Activated naive CD8-positive, alpha-beta T cell treated with anti-CD3 and anti-CD28 coated beads, Interleukin-2, amount 50 U/mL, for 24 hours (primary cell): ENCODE results near the gene PRSS3.
"Not testable (repeated sequence)": the region's sequence is repeated elsewhere in the genome, so short reads cannot be mapped to it uniquely, and the experiment has no call there.

Source experiments
- ATAC-seq: fragments of 150-1000 bp; cut with Tn5 transposase; one replicate; pipeline ENCODE4 v1.10.0; 2021
- DNase-seq: peaks from one replicate; pipeline ENCODE4 v3.0.0; 2021
- H3K27ac Mint-ChIP-seq: one replicate; pipeline ENCODE4 v1.8.0; 2021; ENCODE audit warnings: mild to moderate bottlenecking, mixed read lengths
- H3K27me3 Mint-ChIP-seq: one replicate; pipeline ENCODE4 v1.8.0; 2021; ENCODE audit warnings: mixed read lengths
- H3K36me3 Mint-ChIP-seq: one replicate; pipeline ENCODE4 v1.8.0; 2021; ENCODE audit warnings: low read depth, mixed read lengths
- H3K4me1 Mint-ChIP-seq: one replicate; pipeline ENCODE4 v1.8.0; 2021; ENCODE audit warnings: mixed read lengths
- H3K4me3 Mint-ChIP-seq: one replicate; pipeline ENCODE4 v1.8.0; 2021; ENCODE audit warnings: mild to moderate bottlenecking, moderate library complexity, mixed read lengths
- H3K9me3 Mint-ChIP-seq: one replicate; pipeline ENCODE4 v1.8.0; 2021; ENCODE audit warnings: mixed read lengths

PRSS3 gene

DNA sequence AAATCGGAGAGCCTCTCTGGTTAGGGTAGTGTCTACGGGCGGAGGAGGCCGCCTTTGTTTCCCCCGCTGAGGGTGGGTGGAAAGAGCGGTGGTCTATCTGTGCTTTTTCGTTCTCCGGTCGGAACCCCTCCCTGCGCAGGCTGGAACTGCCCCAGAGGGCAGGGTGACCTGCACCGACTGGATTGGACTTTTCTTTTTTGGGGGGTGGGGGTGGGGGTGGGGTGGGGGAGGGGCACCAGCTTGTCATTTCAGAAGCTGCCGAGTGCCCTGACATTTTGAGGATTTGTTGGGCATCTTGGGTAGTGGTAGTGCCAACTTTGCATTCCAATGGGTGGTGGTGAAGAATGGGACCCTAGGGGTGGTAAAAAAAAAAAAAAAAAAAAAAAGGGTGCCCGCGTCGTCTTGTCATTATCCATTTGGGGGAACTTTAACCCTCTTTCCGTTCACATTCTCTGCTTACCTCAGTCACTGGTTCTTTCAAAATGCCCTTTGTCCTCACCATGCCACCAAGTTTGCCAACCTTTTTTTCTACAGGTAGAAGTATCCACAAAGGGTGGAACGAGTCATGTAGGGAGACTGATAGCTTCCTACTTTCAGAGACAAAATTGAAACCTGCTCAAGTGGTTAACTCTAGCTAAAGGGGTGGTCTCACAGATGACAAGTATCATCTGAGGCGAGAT lies 22.9 kb downstream of the PRSS3 start:
- H3K4me3 Mint-ChIP-seq = peak overlapping the region; percentile 97
- DNase-seq = no peak
- no peak for ATAC-seq
- H3K4me1 Mint-ChIP-seq = peaks cover 60% of the 10 kb centered on the region
- no peaks in the 10 kb centered on the region for H3K27me3 Mint-ChIP-seq
- peak overlapping the region; percentile 98 for H3K27ac Mint-ChIP-seq
- H3K36me3 Mint-ChIP-seq = peaks cover 19% of the 10 kb centered on the region
- H3K9me3 Mint-ChIP-seq = no peaks in the 10 kb centered on the region

DNA sequence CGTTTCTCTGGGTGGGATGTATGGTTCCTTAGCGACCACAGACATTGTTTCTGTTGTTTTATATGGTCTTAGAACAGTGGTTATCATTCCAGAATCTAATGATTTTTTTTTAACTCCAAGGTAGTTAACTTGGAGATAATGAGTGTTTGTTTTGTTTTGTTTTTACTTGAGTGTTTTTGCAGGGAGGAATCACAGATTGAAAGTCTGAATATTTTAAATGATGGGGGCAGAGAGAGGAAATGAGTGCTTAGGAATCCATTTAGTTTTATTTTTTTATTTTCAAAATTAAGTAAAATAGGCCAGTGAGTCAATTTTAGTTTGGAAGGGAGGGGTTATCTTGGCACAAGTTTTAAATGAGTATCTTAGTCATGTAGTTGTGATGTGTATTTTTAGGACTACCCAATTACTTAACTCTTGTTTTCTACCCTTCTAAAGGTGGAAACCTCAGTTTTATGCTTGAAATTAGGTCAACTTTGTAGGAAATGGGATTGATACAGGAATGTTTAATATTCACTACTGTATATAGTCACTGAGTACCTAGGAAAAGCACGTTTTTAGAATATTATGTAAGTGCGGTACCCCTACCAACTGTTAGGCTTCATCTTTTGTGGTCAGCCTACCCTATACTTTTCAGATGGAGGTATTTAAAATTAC lies 23.6 kb downstream of the PRSS3 start:
- Mint-ChIP-seq H3K27me3 (no peaks in the 10 kb centered on the region), H3K27ac (peak overlapping the region; percentile 98), H3K36me3 (peaks cover 19% of the 10 kb centered on the region), H3K4me1 (peaks cover 62% of the 10 kb centered on the region), H3K9me3 (no peaks in the 10 kb centered on the region), H3K4me3 (peak overlapping the region; percentile 97)
- DNase-seq (no peak), ATAC-seq (no peak)

DNA sequence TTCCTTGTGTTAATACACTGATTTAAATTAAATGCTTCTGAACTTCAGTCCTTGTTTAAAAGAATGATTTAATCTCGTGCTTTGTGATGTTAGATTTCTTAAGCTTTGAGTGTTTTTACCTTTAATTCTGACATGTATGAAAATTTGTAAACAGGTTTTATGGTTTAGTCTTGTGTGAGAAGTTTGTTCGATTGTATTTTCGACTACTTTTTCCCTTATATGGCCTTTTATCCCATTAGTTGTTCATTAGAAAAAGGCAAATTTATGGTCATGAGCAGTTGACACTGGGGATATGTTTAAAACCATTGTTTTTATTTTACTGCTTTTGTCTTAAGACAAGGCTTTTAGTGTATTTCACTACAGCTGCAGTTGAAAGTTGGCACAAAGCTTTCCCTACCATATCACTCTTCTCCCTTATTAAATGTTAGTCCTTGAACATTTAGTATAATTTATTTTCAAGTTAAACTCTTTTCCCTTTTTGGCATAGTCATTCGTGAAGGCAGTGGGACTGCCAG lies 24.9 kb downstream of the PRSS3 start:
- H3K4me3 Mint-ChIP-seq = peak overlapping the region; percentile 97
- DNase-seq = no peak
- peaks cover 21% of the 10 kb centered on the region for H3K36me3 Mint-ChIP-seq
- H3K4me1 Mint-ChIP-seq = peaks cover 55% of the 10 kb centered on the region
- H3K9me3 Mint-ChIP-seq = no peaks in the 10 kb centered on the region
- no peak for ATAC-seq
- no peaks in the 10 kb centered on the region for H3K27me3 Mint-ChIP-seq
- H3K27ac Mint-ChIP-seq = no peak overlapping the region

DNA sequence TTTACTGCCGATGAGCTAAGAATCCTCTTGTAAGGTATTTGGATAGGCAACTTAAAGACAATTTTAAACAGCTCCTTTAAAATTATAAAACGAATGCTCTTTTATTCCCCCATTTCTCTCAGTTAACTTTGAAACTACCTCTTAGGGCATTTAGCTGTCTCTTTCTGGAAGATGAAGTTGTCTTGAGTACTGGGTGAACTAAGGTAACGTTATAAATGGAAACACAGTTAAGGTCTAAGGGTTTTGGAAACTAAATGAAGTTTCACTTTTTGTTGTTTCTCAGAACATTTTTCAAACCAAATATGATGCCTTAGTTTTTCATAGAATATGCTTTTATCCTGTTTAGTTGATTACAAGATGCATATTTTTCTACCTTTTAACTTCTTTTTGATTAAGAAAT lies 28.4 kb downstream of the PRSS3 start:
- ATAC-seq (no peak), DNase-seq (no peak)
- Mint-ChIP-seq H3K9me3 (no peaks in the 10 kb centered on the region), H3K36me3 (peaks cover 20% of the 10 kb centered on the region), H3K27me3 (no peaks in the 10 kb centered on the region), H3K4me1 (peaks cover 38% of the 10 kb centered on the region), H3K27ac (no peak overlapping the region), H3K4me3 (no peak overlapping the region)

DNA sequence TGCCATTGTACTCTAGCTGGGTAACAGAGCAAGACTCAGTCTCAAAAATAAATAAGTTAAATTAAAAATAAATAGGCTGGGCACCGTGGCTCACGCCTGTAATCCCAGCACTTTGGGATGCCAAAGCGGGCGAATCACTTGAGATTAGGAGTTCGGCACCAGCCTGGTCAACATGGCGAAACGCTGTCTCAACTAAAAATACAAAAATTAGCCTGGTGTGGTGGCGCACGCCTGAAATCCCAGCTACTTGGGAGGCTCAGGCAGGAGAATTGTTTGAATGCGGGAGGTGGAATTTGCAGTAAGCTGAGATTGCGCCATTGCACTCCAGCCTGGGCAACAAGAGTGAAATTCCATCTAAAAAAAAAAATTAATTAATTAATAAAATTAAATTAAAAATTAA lies 31.9 kb downstream of the PRSS3 start:
- not testable (repeated sequence) for ATAC-seq, H3K27me3 Mint-ChIP-seq, H3K4me3 Mint-ChIP-seq, H3K9me3 Mint-ChIP-seq, H3K36me3 Mint-ChIP-seq, H3K27ac Mint-ChIP-seq, DNase-seq
- H3K4me1 Mint-ChIP-seq = peaks cover 14% of the 10 kb centered on the region

DNA sequence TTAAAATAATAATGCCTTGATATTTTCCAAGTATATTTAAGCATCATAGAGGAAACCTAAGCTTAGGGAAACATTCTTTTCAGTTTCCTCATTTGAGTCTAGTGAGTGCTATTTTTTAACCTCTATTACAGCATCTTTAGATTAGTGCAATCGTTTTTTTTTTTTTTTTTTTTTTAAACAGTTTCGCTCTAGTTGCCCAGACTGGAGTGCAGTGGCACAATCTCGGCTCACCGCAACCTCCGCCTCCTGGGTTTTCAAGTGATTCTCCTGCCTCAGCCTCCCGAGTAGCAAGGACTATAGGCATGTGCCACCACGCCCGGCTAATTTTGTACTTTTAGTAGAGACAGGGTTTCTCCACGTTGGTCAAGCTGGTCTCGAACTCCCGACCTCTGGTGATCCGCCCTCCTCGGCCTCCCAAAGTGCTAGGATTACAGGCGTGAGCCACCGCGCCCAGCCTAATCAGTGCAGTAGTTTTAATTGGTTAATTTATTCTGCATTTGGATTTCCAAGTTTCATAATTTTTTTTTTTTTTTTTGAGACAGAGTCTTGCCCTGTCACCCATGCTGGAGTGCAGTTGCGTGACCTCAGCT lies 34.4 kb downstream of the PRSS3 start:
- not testable (repeated sequence) for ATAC-seq

DNA sequence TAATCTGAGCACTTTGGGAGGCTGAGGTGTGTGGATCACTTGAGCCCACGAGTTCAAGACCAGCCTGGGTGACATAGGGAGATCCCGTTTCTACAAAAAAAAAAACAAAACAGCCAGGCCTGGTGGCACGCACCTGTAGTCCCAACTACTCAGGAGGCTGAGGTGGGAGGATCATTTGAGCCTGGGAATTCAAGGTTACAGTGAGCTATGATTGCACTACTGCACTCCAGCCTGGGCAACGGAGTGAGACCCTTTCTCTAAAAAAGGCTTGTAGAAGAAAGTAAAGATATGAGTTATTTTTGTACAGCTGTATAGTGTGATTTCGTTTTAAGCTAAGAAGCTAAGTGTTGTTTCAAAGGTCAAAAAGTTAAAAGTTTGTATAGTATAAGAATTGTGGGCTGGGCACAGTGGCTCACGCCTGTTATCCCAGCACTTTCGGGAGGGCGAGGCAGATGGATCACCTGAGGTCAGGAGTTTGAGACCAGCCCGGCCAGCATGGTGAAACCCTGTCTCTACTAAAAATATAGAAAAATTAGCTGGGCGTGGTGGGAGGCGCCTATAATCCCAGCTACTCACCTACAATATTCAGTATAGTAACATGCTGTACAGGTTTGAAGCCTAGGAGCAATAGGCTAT lies 40.4 kb downstream of the PRSS3 start:
- ATAC-seq (peak; percentile 22), DNase-seq (no peak)
- Mint-ChIP-seq H3K4me3 (no peak overlapping the region), H3K4me1 (peaks cover 49% of the 10 kb centered on the region), H3K9me3 (no peaks in the 10 kb centered on the region), H3K36me3 (peaks cover 2% of the 10 kb centered on the region), H3K27me3 (no peaks in the 10 kb centered on the region), H3K27ac (peak overlapping the region; percentile 70)

More for the DNA sequence above, 34.4 kb downstream of the PRSS3 start:
- not testable (repeated sequence) for H3K4me3 Mint-ChIP-seq, H3K4me1 Mint-ChIP-seq, H3K9me3 Mint-ChIP-seq, DNase-seq, H3K27me3 Mint-ChIP-seq, H3K36me3 Mint-ChIP-seq, H3K27ac Mint-ChIP-seq

DNA sequence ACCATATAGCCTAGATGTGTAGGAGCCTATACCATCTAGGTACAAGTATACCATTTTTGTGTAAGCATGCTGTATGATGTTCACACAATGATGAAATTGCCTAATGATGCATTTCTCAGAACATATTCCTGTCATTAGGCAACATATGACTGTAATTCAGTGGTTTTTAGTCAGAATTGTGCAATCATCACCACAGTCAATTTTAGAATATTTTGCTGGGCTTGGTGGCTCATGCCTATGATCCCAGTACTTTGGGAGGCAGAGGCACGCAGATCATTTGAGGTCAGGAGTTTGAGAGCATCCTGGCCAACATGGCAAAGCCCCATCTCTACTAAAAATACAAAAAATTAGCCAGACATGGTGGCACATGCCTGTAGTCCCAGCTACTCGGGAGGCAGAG lies 40.9 kb downstream of the PRSS3 start:
- H3K27ac Mint-ChIP-seq = not testable (repeated sequence)

DNA sequence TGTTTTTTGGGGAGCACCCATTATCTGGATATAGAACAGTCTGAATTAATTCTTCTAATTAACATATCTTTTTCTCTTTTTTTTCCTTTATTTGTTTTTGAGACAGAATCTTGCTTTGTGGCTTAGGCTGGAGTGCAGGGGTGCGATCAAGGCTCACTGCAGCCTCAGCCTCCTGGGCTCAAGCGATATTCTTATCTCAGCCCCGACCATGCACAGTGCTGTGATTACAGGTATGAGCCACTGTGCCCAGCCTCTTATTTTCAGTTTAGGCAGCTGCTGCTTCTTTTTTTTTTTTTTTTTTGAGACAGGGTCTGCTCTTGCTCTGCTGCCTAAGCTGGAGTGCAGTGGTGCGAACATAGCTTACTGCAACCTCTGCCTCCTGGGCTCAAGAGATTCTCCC lies 41.8 kb downstream of the PRSS3 start:
- Mint-ChIP-seq H3K9me3 (no peaks in the 10 kb centered on the region), H3K36me3 (peaks cover 2% of the 10 kb centered on the region), H3K27me3 (no peaks in the 10 kb centered on the region), H3K4me1 (peaks cover 58% of the 10 kb centered on the region), H3K4me3 (no peak overlapping the region), H3K27ac (no peak overlapping the region)
- no peak for DNase-seq
- ATAC-seq = no peak

More for the DNA sequence above, 40.9 kb downstream of the PRSS3 start:
- H3K27me3 Mint-ChIP-seq, H3K9me3 Mint-ChIP-seq, H3K4me3 Mint-ChIP-seq, H3K36me3 Mint-ChIP-seq, DNase-seq: not testable (repeated sequence)
- ATAC-seq = peak; percentile 89
- H3K4me1 Mint-ChIP-seq = peaks cover 53% of the 10 kb centered on the region

DNA sequence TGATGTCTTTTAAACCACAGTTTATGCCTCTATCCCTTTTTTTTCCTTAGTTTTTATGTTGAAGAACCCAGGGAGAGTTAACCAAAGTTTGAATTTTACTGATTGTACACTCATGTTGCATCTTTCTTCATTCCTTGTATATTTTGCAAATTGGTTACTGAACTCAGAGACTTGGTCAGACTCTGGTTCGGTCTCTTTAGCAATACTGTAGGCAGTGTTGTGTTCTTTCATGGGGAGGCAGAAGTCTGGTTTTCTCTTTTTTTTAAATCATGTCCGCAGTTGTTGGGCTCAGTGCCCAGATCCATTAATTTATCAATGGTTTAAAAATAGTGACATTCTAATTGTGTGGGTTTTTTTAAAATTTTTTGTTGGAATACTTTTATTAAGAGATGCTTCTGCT lies 45.0 kb downstream of the PRSS3 start:
- Mint-ChIP-seq H3K4me1 (peaks cover 63% of the 10 kb centered on the region), H3K9me3 (no peaks in the 10 kb centered on the region), H3K27ac (no peak overlapping the region), H3K27me3 (no peaks in the 10 kb centered on the region), H3K36me3 (peaks cover 2% of the 10 kb centered on the region), H3K4me3 (no peak overlapping the region)
- ATAC-seq (no peak), DNase-seq (no peak)

DNA sequence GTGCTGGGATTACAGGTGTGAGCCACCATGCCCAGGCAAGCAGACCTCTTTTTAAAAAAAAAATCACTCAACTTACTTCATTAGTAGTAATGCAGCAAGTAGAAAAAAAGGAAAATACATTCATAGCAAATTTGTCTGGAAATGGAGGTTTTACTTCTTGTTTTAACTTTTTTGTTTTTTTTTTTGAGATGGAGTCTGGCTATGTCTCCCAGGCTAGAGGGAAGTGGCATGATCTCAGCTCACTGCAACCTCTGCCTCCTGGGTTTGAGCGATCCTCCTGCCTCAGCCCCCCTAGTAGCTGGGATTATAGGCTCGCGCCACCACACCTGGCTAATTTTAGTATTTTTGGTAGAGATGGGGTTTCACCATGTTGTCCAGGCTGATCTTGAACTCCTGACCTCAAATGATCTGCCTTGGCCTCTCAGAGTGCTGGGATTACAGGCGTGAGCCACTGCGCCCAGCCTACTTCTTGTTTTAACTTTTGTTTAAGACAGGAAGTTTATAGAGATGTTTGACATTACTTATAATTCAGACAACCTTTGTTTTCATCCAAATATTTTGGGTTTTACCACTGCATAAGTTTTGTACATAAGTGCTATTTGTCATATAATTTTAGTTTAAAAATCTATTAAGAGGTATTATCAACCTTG lies 48.1 kb downstream of the PRSS3 start:
- Mint-ChIP-seq H3K4me3 (no peak overlapping the region), H3K9me3 (no peaks in the 10 kb centered on the region), H3K27me3 (no peaks in the 10 kb centered on the region), H3K27ac (no peak overlapping the region), H3K36me3 (peaks cover 6% of the 10 kb centered on the region), H3K4me1 (peaks cover 57% of the 10 kb centered on the region)
- DNase-seq (no peak), ATAC-seq (no peak)

DNA sequence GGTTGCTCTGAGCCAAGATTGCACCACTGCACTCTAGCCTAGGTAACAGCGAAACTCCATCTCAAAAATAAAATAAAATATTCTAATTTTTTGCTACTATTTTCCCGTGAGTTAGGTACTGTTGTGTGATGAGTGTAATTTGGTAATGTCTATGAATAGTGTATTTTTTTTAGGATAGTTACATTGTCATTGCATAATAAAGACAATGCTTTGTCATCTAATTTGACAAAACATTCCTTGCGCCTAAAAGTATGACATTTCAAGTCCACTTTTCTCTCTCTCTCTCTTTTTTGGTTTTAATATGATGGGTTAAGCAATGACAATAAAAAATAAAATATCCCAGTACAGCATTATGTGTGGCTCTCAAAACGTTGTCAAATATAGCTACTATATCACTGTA lies 50.9 kb downstream of the PRSS3 start:
- ATAC-seq (no peak), DNase-seq (no peak)
- no peaks in the 10 kb centered on the region for H3K9me3 Mint-ChIP-seq
- peaks cover 39% of the 10 kb centered on the region for H3K4me1 Mint-ChIP-seq
- no peak overlapping the region for H3K27ac Mint-ChIP-seq
- no peak overlapping the region for H3K4me3 Mint-ChIP-seq
- peaks cover 4% of the 10 kb centered on the region for H3K36me3 Mint-ChIP-seq
- no peaks in the 10 kb centered on the region for H3K27me3 Mint-ChIP-seq

DNA sequence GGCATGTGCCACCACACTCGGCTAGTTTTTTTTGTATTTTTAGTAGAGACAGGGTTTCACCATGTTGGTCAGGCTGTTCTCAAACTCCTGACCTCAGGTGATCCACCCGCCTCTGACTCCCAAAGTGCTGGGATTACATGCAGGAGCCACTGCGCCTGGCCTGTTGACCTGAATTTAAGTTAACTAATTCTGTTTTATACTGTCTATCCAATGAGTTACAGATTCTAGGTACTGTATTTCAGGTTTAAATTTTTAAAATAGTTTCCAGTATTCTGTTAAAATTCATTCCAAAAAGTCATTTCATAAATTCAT lies 52.5 kb downstream of the PRSS3 start:
- H3K27ac Mint-ChIP-seq, DNase-seq, ATAC-seq, H3K4me3 Mint-ChIP-seq, H3K36me3 Mint-ChIP-seq, H3K9me3 Mint-ChIP-seq, H3K27me3 Mint-ChIP-seq: not testable (repeated sequence)
- peaks cover 34% of the 10 kb centered on the region for H3K4me1 Mint-ChIP-seq
